Activated CD4-positive, alpha-beta T cell treated with anti-CD3 and anti-CD28 coated beads for 48 hours (primary cell): Measurements from ENCODE around the gene CLOCK.
A peak's percentile ranks its signal among the peaks of the same experiment; 100 is the strongest.

Experiments
- DNase-seq: peaks from one replicate; pipeline ENCODE4 v3.0.0-alpha.2; 2020

CLOCK gene

DNA sequence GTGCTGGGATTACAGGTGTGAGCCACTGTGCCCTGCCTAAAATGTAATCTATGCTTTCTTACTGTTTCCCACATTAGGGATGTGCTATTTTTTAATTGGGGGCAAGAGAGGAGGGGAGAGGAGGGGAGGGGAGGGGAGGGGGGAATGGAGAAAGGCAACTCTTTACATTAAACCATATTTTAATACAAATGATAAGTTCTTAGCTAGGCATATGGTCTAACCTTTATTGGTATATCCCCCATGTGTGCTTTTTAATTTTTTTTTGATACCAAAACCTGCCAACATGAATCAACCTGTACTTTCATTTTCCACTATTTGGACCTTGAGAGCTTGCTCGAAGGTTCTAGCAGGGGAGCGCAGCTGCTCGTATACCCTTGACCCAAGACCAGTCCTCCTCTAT, 6.4 kb downstream of the CLOCK start:
- no peak for DNase-seq

DNA sequence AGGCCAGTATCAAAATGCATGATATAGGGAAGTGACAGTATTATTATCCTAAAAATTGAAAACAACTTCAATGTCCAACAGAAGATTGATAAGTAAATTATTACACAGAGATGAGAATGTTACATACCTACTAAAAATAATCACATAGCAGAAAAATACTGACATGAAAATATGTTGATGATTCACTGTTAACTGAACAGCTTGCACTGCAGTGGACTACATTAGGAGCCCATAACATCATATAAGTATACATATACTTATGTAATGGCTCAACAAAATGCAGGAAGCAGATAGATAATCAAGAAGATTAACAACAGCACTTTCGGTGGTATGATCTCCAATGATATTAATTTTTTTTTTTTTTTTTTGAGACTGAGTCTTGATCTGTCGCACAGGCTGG, 7.1 kb downstream of the CLOCK start:
- DNase-seq: no peak

DNA sequence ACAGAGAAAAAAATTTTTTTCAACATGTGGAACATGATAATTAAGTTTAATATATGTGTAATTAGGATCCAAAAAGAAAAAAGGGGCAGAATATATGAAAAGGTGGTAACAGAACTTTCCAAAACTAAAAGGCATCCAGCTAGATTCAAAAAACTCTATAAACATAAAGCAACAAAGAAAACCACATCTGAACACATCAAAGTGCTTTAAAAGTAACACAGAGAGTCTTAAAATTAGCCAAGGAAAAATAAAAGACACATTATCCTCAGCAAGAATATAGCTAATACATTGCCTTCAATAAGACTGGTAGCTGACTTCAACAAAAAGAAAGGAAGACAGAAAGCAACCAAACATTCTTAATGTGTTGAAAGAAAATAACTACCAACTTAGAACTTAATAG, 8.2 kb downstream of the CLOCK start:
- DNase-seq: no peak

DNA sequence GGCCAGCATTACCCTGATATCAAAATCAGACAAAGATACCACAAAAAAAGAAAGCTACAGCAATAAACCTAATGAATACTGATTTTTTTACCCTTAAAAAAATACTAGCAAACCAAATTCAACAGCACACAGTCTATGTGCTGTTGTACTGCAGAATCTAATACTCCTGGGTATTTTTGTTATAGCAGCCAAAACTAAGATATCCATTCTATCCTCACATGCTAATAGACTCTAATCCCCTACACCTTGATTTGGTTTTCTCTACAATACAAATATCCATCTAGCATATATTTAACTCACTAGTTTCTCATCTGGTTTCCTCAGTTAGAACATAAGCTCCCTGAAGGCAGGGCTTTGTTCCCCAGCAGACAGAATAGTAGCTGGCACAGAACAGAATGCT, 12.4 kb downstream of the CLOCK start:
- DNase-seq: no peak

DNA sequence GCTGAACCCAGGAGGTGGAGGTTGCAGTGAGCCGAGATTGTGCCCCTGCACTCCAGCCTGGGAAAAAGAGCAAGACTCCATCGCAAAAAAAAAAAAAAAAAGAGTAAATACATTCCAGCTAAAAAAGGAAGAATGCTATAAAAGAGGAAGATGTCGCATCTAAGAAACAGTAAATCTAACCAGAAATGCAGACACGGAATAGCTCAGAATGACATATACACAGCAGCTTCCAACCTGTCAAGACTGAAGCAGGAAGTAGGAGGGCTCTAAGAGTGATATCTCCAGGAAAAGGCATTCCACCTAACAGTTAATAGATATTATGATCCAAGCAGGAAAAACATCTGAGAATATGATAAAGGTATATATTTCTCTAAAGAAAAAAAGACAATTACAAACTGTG, 16.0 kb downstream of the CLOCK start:
- no peak for DNase-seq

DNA sequence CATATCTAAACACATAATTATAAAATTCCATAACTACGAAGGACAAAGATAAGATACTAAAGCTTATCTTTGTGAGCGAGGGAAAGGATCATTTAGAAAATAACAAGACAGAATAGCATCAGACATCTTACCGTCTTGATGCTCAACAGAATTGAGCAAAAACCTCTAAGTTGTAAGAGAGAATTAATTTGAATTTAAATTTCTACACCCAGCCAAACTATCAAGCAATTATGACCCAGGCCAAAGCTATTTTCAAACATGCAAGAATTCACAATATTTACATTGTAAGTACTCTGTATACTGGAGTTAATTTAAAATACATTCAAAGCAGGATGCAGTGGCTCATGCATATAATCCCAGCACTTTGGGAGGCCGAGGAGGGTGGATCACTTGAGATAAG, 16.5 kb downstream of the CLOCK start:
- no peak for DNase-seq

DNA sequence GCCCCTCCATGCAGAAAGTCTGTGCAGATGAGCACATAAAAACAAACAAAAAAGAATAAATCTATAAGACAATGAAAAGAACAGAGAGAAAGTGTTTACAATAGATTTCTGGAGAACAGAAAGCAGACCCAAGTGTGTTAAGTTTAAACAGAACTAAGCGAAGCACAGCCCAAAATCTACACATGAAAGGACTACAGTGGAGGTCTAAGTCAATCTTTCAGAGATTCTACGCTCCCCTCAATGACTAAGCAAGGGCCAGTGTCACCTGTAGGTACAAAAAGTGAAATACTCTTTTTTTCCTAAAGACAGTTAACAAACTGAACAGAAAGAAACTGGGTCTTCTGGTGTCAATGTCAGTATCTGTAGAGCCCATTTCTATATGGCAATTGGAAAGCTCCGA, 18.2 kb downstream of the CLOCK start:
- no peak for DNase-seq

DNA sequence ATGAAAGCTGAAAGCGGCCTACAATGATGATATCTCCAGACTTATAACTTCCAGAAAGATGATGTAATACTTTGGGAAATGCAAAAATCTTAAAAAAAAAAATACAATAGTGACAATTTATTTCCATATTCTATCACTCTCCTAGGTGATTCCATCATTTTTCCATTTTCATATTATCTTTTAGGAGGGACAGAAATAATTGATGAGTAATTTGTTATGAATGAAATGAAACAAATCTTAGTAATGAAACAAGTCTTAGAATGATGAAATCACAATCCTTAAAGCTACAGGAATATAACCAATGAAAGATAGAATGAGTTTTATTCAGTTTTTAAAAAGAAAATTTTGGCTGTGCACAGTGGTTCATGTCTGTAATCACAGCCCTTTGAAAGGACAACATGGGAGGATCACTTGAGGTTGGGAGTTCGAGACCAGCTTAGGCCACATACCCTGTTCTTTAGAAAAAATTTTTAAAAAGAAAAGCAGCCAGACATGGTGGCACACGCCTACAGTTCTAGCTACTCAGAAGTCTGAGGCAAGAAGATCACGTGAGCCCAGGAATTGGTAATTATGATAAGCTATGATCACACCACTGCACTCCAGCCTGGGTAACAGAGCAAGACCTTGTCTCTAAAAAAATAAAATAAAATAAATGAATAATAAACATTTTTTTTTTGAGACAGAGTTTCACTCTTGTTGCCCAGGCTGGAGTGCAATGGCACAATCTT, 21.7 kb downstream of the CLOCK start:
- no peak for DNase-seq

DNA sequence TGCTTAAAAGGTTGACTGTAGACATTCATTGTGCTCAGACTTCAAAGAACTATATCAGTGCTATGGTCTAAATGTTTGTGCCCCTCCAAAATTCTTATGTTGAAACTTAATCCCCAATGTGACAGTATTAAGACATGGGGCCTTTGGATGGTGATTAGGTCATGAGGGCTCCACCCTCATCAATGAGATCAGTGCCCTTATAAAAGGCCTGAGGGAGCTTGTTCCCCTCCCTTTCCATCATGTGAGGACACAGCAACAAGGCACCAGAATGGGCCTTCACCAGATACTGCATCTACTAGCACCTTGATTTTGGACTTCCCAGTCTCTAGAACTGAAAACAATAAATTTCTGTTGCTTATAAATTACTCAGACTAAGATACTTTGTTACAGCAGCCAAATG, 28.3 kb downstream of the CLOCK start:
- no peak for DNase-seq

DNA sequence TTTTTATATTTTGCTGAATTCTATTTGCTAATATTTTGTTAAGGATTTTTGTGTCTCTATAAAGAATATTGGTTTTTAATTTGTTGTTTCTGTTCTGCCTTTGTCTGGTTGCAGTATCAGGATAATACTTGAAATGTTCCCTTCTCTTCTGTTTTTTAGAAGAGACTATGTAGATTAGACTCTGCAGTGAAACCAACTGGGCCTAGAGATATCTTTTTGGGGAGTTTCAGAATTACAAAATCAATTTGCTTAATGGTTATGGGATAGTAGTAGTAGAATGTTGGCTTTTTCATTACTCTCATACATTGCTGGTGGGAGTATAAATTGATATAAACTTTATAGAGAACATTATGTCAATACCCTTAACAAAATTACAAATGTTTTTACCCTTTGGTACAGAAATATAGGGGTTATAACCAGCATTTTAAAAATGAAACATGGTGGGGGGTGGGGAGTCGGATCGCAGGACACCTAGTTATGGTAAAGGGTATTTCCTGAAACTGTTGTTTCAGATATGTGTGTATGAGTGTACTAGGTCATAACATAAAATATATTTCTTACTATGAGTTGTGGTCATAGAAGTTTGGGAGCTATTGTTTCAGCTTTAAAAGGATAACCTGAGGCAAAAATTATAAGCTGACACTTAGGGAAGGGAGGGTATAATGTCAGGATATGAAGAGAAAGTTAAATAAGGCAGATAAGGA, 29.0 kb downstream of the CLOCK start:
- no peak for DNase-seq

DNA sequence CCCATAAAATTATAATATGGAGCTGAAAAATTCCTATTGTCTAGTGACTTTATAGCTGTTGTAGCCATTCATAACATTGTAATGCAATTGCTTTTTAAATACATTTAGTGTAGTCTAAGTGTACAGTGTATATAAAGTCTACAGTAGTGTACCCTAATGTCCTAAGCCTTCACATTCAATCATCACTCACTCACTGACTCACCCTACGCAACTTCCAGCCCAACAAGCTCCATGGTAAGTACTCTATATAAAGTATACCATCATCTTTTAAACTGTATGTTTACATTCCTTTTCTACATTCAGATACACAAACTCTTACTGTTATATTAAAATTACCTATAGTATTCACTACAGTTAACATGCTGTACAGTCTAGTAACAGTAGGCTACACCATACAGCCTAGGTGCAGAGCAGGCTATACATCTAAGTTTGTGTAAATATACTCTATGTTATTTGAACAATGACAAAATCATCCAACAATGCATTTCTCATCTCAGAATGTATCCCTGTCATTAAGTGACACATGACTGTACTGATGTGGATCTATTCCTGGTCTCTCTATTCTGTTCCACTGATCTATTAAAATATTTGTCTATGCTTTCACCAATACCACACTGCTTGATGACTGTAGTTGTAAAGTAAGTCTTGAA, 33.7 kb downstream of the CLOCK start:
- no peak for DNase-seq

DNA sequence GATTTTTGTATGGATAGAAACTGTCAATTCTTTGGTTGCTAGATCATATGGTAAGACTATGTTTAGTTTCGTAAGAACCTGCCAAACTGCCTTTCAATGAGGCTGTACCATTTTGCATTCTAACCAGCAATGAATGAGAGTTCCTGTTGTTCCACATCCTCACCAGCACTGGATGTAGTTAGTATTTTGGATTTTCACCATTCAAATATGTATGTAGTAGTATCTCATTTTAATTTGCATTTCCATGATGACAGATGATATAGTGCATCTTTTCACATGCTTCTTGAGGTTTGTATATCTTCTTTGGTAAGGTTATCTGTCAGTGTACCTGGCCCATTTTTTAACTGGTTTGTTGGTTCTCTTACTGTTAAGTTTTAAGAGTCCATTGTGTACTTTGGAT, 34.6 kb downstream of the CLOCK start:
- no peak for DNase-seq

DNA sequence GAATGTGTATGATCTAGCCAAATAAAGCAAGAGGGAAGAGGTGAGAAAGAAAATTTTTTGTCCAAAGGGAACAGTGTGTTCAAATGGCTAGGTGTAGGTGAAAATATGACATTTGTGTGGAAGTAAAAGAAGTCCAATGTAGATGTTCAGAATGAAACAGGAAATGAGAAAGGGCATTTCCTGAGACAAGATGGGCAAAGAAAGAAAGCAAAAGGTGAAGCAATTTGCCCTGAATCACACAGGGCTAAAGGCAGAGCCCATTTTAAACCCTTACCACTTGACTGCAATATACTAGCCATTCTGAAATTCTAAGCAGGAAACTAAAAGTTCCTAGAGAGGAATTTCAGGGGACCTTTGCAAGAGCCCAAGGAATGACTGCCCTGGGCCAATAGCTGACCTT, 36.0 kb downstream of the CLOCK start:
- no peak for DNase-seq

DNA sequence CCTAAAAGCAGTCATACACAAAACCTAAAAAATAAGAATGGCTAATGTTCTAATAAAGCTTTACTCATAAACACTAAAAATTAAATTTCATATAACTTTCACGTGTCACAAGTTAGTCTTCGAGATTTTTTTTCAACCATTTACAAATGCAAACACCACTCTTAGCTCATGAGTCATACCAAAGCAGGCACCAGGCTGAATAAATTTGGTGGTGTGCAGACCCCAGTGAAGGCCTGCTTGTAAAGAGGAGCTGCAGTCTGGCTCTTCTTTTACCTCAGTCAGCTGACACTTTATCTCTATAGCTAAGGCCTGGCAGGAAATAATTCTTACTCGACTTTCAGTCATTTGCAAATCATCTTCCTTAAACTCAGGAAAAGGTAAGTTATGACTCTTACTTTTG, 37.4 kb downstream of the CLOCK start:
- DNase-seq: no peak

DNA sequence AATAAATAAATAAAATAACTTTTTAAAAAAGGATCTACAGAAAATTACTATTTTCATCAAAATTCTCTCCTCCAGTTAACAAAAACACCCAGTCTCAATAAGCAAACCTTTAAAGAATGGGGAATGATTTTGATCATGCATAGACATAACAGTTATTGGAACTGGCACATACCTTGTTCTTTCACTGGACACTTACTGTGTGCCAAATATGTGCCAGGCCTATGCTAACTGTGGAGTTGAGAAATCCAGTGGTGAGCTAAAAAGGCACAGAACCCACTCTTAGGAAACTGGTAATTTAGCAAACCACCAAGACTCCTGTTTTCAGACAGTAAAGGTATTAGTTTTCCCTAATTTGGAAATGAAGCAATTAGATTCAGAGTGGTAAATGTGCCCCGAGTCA, 39.1 kb downstream of the CLOCK start:
- no peak for DNase-seq

DNA sequence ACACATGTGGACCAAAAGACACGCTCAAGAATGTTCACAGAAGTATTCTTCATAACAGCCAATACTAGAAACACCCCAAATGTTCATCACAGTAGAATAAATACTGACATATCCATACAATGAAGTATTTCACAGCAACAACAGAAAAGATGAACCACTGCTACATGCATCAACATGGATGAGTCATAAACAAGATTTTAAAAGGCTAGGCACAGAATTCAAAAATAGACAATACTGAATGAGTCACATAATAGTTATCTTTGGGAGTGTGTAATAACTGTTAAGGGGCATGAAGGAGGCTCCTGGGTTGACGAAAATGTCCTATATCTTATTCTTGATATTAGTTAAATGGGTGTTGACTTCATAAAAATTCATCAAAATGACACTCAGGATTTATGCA, 43.5 kb downstream of the CLOCK start:
- no peak for DNase-seq

DNA sequence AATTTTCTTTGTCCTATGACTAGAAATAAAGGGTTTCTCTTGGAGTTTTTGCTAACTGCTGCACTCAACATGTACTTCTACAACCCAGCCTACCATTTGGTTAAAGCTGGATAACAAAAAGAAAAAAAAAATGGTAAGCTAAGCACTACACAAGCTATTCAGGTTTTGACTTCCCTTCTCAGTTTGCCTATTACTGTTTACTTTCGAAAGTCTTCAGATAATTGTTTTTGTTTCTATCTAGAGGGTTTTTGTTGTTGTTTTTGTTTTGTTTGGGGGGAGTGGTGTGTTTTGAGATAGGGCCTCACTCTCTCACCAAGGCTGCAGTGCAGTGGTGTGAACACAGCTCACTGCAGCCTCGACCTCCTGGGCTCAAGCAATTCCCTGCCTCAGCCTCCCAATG, 46.6 kb downstream of the CLOCK start:
- DNase-seq: no peak

DNA sequence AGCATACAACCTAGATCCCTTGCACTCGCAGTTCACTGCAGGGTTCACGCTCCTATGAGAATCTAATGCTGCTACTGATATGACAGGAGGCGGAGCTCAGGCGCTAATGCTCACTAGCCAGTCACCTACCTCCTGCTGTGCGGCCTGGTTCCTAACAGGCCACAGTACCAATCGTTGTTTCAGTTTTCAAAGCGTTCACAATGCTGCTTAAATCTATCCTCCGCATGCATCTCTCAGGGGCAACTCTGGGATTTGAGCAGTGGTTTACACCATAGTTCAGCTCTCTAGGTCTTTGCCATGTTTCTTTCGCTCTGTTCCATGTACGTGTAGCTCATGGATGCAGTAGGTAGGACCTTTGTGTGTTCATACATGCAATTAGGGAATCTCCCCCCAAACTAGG, 47.2 kb downstream of the CLOCK start:
- no peak for DNase-seq

DNA sequence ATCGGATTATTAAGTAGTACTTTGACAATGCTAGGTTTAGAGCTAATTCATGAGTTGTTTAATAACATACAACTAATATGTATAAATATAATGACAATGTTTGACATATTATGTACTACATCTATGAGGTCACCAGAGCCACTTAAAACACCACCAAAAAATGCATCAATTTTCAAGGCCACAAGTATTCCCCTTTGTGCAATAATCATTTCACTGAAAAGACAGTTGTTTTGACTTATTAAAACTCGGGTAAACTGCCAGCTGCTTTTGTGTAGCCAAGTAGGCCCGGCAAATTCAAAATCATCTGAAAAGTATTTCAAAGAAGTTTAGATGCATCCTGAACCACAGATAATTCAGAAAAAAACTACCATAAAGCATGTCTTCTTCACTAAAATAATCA, 48.7 kb downstream of the CLOCK start:
- no peak for DNase-seq

DNA sequence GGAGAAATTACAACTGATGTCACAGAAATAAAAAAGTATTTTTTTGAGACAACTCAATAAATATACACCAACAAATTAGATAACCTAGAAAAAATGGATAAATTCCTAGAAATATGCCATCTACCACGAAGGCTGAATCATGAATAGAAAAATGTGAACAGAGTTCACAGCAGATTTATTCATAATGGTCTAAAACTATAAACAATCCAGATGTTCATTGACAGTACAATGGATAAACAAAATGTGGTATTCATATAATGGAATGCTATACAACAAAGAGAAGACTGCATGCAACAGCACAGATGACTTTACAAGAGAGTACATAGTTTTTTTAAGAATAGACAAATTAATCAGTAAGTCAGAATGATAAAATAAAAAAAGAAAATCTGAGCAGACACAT, 55.2 kb downstream of the CLOCK start:
- DNase-seq: no peak

DNA sequence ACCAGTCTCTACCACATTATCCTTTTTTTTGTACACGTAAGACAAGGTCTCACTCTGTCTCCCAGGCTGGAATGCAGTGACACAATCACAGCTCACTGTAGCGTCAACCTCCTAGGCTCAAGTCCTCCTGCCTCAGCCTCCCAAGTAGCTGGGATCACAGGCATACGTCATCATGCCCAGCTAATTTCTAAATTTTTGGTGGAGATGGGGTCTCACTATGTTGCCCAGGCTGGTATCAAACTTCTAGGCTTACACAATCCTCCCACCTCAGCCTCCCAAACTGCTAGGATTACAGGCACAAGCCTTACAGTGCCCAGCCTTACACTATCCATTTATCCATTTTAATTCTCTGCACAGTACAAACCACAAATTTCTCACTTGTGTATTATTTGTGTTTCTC, 58.0 kb downstream of the CLOCK start:
- DNase-seq: no peak

DNA sequence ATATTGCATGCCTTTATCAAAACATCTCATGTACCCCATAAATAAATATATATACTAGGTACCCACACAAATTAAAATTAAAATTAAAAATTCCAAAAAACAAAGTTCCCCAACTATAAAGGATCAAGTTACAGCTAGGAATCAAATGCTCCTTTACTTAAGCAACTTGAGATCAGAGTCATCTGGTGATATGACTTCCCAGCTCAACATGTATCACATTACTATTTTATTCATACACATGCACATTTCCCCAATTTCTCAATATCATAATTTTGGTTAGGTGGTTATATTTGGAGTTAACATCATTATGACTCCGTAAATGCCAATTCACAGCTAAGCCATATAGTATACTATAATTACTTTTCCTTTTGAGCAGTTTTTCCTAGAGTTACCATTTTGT, 60.9 kb downstream of the CLOCK start:
- DNase-seq: no peak

DNA sequence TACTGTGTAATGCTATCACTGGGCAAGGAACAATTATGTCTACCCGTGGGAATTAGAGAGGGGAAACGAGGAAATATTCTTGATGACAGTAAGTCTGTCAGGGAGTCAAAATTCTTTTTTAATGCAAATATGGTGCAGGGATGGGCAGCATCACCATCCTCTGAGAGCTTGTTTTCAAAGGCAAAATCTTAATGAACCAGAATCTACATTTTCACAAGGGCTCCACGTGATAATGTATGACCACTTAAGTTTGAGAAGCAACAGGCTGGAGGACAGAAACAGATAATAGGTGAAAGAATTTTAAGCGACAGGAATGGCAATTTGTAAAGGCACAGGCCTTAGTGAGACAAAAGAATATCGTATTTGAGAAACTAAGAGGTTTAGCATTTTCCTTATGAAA, 63.4 kb downstream of the CLOCK start:
- no peak for DNase-seq

DNA sequence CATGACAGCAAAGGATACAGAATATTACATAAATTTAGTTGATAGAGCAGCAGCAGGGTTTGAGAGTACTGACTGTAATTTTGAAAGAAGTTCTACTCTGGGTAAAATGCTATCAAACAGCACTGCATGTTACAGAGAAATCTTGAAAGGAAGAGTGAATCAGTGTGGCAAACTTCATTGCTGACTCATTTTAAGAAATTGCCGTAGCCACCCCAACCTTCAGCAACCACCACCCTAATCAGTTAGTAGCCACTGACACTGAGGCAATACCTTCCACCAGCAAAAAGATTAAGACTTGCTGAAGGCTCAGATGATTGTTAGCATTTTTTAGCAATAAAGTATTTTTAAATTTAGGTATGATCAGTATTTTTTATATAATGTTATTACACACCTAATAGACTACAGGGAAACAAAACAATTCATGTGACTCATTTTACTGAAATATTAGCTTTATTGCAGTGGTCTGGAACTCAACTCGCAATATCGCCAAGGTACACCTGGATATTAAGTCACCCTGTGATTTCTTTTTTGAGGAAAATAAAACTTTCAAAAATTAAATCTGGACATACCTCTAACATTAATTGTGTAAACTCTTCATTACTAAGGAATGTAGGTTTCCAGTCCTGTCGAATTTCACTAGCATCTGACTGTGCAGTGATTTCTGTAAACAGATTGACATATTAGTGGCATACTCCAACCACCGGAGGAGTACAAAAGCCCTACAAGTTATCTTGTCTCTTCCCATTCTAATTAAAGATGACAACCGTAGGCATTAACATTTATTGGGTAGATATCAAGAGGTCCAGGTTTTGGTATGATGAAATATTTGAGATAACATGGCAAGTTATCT, 71.1 kb downstream of the CLOCK start:
- peak; percentile 21 for DNase-seq
